ENCODE data around the gene IFNA8. TPM values are rescaled to one million over a fixed set of nuclear protein-coding genes. Genes with fewer than 3 reads are reported as not detected.
A peak's percentile ranks its signal among the peaks of the same experiment; 100 is the strongest.

The IFNA8 gene
- total RNA-seq, 2 donors from 2014 or later: not detected

DNA sequence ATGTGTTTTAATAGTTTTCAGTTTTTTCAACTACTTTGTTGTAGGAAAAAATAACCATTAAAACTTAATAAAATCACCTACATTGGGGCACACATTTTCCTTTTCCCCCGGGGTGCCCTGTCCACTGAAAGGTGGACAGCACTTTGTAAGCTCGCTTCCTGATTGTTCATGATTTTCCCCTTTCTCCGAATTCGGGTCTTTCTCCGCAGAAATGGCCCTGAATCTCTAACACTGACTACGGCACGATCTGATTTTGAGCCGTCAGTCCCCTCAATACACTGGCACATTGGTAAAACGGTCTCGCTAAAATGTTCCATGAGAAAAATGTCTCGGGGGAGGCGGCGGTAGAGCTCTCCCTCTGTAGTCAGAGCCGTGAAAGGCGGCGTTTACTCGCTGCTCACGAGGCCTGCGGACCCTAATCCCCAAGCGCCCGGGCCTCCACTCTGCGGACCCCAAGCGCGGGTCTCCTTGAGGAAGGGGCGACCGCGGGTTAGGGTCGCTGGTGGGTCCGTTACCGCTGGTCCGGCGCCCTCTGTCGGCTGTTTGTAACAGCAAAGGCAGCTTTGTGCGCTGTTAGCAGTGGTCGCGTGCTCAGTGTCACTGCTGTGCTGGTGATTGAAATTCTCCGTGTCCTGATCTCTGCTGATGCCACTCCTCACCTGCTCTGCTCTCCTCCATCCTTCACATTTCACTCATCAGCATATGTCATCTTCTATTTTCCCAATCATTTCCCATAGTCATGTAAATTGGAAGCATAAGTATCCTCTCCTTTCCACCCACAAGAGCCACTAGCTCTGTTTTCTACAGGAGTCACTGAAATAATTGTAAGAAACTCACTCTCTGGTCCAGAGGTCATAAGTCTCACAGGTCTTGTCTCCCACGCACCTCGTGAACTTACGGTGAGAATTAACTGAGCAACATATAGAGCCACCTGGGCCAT lies 12.9 kb upstream of the IFNA8 start:
- WGBS, 2 donors: 4 to 7% methylated on average over 33 to 40 of the region's 40 CpGs
- peak; percentile 48 for ATAC-seq
- H3K4me1 ChIP-seq: no peaks in the 10 kb centered on the region
- H3K9me3 ChIP-seq: no peaks in the 10 kb centered on the region
- intact Hi-C loops (cut with DNase I): no loop called here
- H3K27ac ChIP-seq: no peak overlapping the region
- no peaks in the 10 kb centered on the region for H3K36me3 ChIP-seq (replicated peaks in 1 of 2; ENCODE audit: insufficient read depth in 1 of 2, low read depth in 2 of 2)
- peak overlapping the region in 1 of 2 donors; percentile 22 for H3K4me3 ChIP-seq
- H3K27me3 ChIP-seq: no peaks in the 10 kb centered on the region
- TF ChIP-seq, protein P1, sequence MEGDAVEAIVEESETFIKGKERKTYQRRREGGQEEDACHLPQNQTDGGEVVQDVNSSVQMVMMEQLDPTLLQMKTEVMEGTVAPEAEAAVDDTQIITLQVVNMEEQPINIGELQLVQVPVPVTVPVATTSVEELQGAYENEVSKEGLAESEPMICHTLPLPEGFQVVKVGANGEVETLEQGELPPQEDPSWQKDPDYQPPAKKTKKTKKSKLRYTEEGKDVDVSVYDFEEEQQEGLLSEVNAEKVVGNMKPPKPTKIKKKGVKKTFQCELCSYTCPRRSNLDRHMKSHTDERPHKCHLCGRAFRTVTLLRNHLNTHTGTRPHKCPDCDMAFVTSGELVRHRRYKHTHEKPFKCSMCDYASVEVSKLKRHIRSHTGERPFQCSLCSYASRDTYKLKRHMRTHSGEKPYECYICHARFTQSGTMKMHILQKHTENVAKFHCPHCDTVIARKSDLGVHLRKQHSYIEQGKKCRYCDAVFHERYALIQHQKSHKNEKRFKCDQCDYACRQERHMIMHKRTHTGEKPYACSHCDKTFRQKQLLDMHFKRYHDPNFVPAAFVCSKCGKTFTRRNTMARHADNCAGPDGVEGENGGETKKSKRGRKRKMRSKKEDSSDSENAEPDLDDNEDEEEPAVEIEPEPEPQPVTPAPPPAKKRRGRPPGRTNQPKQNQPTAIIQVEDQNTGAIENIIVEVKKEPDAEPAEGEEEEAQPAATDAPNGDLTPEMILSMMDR (IDR thresholded peaks at IDR 0.05): peak; percentile 50 to 75 (median 67)
- TF ChIP-seq POLR2A (IDR thresholded peaks at IDR 0.05): no peak
- peak; percentile 37 to 65 (median 50) for DNase-seq

DNA sequence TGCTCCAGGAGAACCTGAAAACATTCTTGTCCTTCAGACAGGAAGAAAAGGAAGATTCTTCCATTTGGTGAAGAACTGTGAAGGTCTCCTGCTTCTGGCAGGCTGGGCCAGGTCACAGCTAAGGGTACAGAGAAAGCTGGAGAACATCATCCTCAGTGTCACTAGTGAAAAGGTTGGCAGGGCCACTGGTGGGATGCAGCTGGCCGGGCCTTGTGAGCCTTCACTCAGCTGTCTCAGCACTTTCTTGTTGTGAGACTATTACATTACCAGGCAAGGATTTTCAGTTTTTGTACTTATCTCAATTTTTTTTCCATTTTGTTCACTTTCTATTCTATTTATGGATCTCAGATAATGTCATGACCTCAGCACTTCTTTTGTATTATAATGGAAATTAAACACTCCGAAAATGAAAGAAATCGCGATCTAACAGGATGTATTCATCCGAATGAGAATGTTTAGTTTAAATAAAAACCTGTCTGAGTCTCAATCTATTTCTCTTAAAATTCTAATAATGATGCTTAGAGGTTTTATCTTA lies 9.9 kb upstream of the IFNA8 start:
- no peak overlapping the region for H3K4me3 ChIP-seq
- intact Hi-C loops (cut with DNase I): no loop called here
- WGBS, 2 donors: 80 to 81% methylated on average over 5 of the region's 5 CpGs

DNA sequence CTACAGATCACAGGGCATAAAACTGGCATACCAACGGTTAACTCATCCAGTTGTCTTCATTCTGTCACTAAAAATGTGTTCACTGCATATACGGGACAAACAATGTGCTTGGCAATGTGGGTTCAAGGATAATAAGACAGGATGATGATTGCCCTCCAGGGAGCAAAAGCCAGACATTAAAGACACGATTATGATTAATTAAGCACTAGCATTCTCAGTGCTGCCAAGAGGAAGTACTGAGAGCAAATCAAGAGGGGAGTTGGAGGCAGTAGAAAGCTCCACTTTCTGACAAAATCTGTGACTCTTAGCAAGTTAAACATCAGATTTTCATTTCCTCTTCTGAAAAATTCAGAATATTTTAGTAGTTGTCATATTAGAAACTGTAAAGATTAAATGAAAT lies 9.0 kb upstream of the IFNA8 start:
- no peak overlapping the region for H3K4me3 ChIP-seq
- H3K4me1 ChIP-seq: peaks cover 11% of the 10 kb centered on the region
- no peaks in the 10 kb centered on the region for H3K27me3 ChIP-seq
- no peak overlapping the region for H3K27ac ChIP-seq
- H3K36me3 ChIP-seq (replicated peaks in 1 of 2; ENCODE audit: insufficient read depth in 1 of 2, low read depth in 2 of 2): no peaks in the 10 kb centered on the region
- TF ChIP-seq POLR2A (IDR thresholded peaks at IDR 0.05): no peak
- TF ChIP-seq, protein P1 (IDR thresholded peaks at IDR 0.05): no peak
- WGBS, 2 donors: 10 to 25% methylated on average over 3 of the region's 3 CpGs
- intact Hi-C loops (cut with DNase I): loop anchor here (10.0 kb wide), 1 partner anchor 75 kb away; no protein-coding TSS in a partner anchor
- ATAC-seq: no peak
- DNase-seq: no peak
- H3K9me3 ChIP-seq: no peaks in the 10 kb centered on the region

More for the DNA sequence above, 9.9 kb upstream of the IFNA8 start:
- TF ChIP-seq, protein P1 (IDR thresholded peaks at IDR 0.05): no peak
- no peak for TF ChIP-seq POLR2A (IDR thresholded peaks at IDR 0.05)
- DNase-seq: no peak
- H3K27me3 ChIP-seq: no peaks in the 10 kb centered on the region
- ATAC-seq: no peak
- no peaks in the 10 kb centered on the region for H3K36me3 ChIP-seq (replicated peaks in 1 of 2; ENCODE audit: insufficient read depth in 1 of 2, low read depth in 2 of 2)
- no peak overlapping the region for H3K27ac ChIP-seq
- peaks cover 11% of the 10 kb centered on the region for H3K4me1 ChIP-seq
- no peaks in the 10 kb centered on the region for H3K9me3 ChIP-seq

DNA sequence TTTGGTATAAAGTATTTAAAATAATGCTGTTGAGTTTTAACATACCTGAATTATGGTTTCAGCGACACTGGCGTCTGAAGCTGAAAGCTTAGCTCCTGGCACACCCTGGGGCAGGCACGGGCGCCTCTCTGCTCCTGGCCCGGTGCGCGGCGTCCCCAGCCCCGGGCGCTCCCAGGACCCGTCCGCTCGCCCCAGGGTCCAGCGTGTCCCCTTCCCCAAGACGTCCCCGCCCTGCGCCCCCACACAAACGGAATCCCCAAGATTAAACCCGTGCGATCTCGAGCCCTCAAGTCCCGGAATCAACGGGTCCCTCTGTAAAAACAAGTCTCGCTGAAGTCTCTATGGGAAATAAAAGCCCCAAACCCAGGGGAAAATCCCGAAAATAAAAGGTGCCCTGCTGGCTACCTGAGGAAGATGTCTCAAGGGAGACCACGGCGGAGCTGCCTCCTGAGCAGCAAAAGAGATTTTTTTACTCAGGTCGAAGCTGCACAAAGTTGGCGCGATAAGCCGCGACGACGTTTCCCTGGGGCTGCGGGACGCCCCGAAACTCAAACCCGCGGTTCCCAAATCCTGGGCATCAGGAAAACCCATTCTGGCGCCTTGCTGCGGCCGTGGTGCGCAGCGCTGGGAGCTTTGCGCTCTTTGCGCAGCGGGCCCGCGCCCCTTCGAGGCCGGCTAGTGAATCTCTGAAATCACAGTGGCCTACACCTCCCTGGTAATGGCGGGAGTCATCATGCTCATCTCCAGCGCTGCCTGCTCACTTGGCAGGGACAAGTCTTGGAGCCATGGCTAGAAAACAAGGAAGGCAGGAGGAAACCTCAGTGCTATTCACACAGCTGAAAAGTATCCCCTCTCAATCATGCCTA lies 6.3 kb upstream of the IFNA8 start:
- H3K27ac ChIP-seq: no peak overlapping the region
- H3K4me1 ChIP-seq: peaks cover 11% of the 10 kb centered on the region
- H3K27me3 ChIP-seq: no peaks in the 10 kb centered on the region
- no peak overlapping the region for H3K4me3 ChIP-seq
- WGBS, 2 donors: 3 to 5% methylated on average over 43 to 53 of the region's 53 CpGs
- TF ChIP-seq POLR2A (IDR thresholded peaks at IDR 0.05): no peak
- TF ChIP-seq, protein P1 (IDR thresholded peaks at IDR 0.05): no peak
- H3K36me3 ChIP-seq (replicated peaks in 1 of 2; ENCODE audit: insufficient read depth in 1 of 2, low read depth in 2 of 2): no peaks in the 10 kb centered on the region
- no peaks in the 10 kb centered on the region for H3K9me3 ChIP-seq
- DNase-seq (no peak), ATAC-seq (no peak)
- intact Hi-C loops (cut with DNase I): loop anchor here (10.0 kb wide), 1 partner anchor 78 kb away; no protein-coding TSS in a partner anchor

Data from body of pancreas (tissue), 4 donors.